Measurements from ENCODE around the gene TTC29.
"Not testable (repeated sequence)": the region's sequence is repeated elsewhere in the genome, so short reads cannot be mapped to it uniquely, and the experiment has no call there.

The TTC29 gene

GRCh38 chr4:146674829-146675570 is 270.7 kb downstream of the TTC29 start:
- DNase-seq: no peak

GRCh38 chr4:146663968-146664311 is 281.7 kb downstream of the TTC29 start:
- not testable (repeated sequence) for DNase-seq

DNA sequence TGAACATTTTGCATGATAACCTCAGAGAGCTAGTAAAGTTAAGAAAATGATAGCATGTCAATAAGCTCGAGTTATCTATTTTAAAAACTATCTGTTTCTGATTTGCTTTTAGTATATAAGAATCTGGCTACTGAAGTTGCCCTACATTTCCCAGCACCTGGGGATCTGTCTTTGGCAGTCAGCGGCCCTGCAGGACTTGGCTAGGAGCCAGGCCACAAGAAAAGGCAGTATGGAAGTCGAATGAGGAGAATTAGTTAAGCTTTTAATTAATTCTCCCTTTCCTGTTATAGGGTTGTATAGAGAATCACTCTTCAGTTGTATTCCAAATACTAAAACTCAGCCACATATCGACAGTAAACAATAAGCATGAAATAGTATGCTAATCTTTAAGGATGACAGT is 284.3 kb downstream of the TTC29 start:
- DNase-seq: no peak

Measured in DMS79 treated with DMSO at 0.1 percent for 48 hours (cell line).